Fibroblast of peridontal ligament (primary cell): ENCODE results near the gene PLXNA4.

Source experiments
- DNase-seq: peaks from one replicate; pipeline ENCODE4 v3.0.0-alpha.2; 2010; ENCODE audit errors: extremely low read depth

Gene PLXNA4

GRCh38 chr7:132240821-132241422 lies 335.3 kb downstream of the PLXNA4 start:
- no peak for DNase-seq

GRCh38 chr7:132240262-132240661 lies 336.0 kb downstream of the PLXNA4 start:
- DNase-seq = no peak

GRCh38 chr7:132239422-132239994 lies 336.8 kb downstream of the PLXNA4 start:
- no peak for DNase-seq

GRCh38 chr7:132234711-132235110 lies 341.6 kb downstream of the PLXNA4 start:
- peak; percentile 10 for DNase-seq

- DNase-seq = no peak
Observed at GRCh38 chr7:132232406-132232805, 343.9 kb downstream of the PLXNA4 start.

GRCh38 chr7:132230462-132230861 lies 345.8 kb downstream of the PLXNA4 start:
- DNase-seq = no peak

GRCh38 chr7:132228240-132228639 lies 348.0 kb downstream of the PLXNA4 start:
- DNase-seq = no peak

- DNase-seq = no peak
Observed at GRCh38 chr7:132226957-132227290, 349.3 kb downstream of the PLXNA4 start.

GRCh38 chr7:132226046-132226956 lies 350.0 kb downstream of the PLXNA4 start:
- no peak for DNase-seq

- DNase-seq = no peak
Observed at GRCh38 chr7:132225216-132226030, 350.8 kb downstream of the PLXNA4 start.

- no peak for DNase-seq
Observed at GRCh38 chr7:132221356-132221755, 354.9 kb downstream of the PLXNA4 start.

GRCh38 chr7:132220060-132220459 lies 356.2 kb downstream of the PLXNA4 start:
- DNase-seq = no peak

- DNase-seq = no peak
Observed at GRCh38 chr7:132218876-132219275, 357.4 kb downstream of the PLXNA4 start.

GRCh38 chr7:132216847-132217525 lies 359.3 kb downstream of the PLXNA4 start:
- DNase-seq = no peak

- DNase-seq = no peak
Observed at GRCh38 chr7:132214452-132214851, 361.8 kb downstream of the PLXNA4 start.

- no peak for DNase-seq
Observed at GRCh38 chr7:132213583-132213982, 362.7 kb downstream of the PLXNA4 start.

GRCh38 chr7:132211971-132212370 lies 364.3 kb downstream of the PLXNA4 start:
- DNase-seq = no peak

- DNase-seq = no peak
Observed at GRCh38 chr7:132210821-132211220, 365.4 kb downstream of the PLXNA4 start.

GRCh38 chr7:132207782-132208181 lies 368.5 kb downstream of the PLXNA4 start:
- DNase-seq = no peak

- DNase-seq = no peak
Observed at GRCh38 chr7:132207211-132207610, 369.1 kb downstream of the PLXNA4 start.

GRCh38 chr7:132206594-132206993 lies 369.7 kb downstream of the PLXNA4 start:
- DNase-seq = no peak

GRCh38 chr7:132205509-132205908 lies 370.8 kb downstream of the PLXNA4 start:
- no peak for DNase-seq
